Stimulated activated CD4-positive, alpha-beta T cell treated with anti-CD3 and anti-CD28 coated beads, Interleukin-4, amount 100 ng/mL, for 4 hours (primary cell): ENCODE data around the gene FZD2.
"Not testable (repeated sequence)": the region's sequence is repeated elsewhere in the genome, so short reads cannot be mapped to it uniquely, and the experiment has no call there.

ENCODE experiments used
- DNase-seq, 2 experiments: peaks; one replicate each; pipeline ENCODE4 v3.0.0-alpha.2; 2020

Gene FZD2

DNA sequence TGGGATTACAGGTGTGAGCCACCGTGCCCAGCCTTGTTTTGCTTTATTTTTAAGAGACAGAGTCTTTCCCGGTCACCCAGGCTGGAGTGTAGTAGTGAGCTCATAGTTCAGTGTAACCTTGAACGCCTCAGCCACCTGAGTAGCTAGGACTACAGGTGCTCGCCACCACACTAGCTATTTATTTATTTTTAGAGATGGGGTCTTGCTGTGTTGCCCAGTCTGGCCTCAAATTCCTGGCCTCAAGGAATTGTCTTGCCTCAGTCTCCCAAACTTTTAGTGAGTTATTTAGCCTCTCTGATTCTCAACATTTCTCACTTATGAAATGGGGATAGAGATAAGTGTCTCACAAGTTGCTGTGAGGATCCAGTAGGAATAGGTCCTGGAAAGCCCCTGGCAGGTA is 21.7 kb downstream of the FZD2 start:
- no peak for DNase-seq

DNA sequence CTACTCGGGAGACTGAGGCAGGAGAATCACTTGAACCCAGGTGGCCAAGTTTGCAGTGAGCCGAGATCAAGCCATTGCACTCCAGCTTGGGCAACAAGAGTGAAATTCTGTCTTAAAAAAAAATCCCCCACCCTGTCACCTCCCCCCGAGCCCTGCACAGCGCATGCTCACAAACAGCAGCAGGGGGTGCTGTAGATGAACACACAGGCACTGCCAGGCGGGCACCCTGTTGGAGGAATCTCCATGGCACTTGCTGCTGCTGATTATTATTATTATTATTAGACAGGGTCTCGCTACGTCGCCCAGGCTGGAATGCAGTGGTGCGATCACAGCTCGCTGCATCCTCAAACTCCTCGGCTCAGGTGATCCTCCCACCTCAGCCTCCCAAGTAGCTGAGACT is 24.6 kb downstream of the FZD2 start:
- DNase-seq = no peak

DNA sequence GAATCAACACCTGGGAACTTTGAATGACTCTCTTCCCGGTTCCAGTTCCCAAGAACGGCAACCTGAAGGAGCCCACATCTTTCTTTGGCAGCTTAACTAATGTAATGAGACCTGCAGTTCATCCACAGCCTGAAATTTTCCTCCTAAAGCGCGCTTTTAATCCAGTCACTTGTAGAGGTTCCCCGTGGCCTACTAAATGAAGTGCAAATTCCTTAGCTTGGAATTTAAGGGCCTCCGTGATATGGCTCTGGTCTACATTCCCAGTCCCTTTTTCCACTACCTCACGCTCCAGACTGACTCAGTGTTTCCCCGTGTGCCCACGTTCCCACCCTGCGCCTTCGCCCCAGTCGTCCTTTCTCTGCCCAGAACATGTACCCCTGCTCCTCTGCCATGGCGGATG is 27.2 kb downstream of the FZD2 start:
- no peak for DNase-seq

DNA sequence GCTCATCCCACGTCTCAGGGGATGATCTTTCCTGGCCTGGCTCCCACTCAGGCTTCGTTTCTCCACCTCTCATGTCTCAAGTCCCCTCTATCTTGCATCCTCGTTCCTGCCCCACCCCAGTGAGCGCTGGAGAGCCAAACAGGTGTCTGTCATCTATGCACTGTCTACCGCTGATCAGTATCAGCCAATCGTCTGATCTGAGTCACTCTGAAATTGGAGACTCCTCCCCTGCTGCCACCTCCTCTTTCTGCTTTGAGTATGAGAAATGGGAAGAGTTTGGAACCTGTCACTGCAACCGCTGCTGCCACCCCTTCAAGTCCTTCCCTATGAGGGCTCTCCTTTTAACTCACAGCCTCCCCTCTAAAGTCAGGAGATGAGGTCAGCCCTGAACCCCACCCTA is 28.0 kb downstream of the FZD2 start:
- no peak for DNase-seq

DNA sequence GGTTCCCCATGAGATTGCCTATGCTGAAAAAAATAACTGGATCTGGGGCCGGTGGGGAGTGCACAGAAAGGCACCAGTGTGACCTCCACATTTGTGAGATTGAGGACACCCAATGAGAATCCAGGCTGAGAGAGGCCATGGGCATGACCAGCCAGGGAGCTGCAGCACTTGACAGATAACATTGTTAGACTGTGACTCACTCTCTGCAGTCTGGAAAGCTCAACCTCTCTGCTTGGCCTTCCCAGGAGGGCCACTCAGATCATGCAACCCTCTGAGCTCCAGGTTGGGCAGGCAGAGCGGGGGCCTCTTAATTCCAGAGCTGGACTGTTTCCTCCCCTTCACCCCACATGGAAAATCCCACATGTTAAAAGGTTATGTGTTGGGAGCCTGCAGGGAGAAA is 30.1 kb downstream of the FZD2 start:
- DNase-seq = no peak

DNA sequence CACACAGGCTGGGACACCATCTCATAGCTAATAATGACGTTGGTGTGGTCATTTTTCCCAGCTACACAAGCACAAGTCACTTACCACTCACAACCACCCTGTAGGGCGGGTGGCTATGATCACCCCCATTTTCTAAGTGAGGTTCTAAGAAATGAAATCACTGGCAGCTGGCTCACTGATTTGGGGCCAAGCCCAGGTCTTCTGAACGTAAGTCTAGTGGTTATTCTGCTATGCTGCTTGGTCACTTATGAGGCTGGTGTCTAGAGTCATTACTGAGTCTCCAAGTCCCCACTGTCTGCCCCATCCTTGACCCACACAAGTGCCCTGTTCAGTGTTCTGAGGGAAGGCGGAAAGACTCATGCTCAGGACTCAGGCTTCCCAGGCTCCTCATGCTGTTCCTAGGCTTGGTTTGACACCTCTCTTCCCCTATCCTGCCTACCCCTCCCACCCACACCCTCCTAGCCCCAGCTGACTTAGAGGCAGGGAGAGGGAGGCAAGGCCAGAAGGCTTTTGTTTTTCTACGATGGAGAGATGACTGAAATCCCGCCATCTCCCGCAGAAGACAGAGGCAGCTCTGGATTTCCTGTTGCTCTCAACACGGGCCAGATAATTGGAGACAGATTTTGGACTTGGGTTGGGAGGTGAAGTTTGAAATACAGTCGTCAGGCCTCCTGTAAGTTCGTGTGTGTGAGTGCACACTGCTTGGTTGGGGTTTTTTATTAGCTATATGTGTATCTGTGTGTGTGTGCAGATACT is 32.2 kb downstream of the FZD2 start:
- no peak for DNase-seq

DNA sequence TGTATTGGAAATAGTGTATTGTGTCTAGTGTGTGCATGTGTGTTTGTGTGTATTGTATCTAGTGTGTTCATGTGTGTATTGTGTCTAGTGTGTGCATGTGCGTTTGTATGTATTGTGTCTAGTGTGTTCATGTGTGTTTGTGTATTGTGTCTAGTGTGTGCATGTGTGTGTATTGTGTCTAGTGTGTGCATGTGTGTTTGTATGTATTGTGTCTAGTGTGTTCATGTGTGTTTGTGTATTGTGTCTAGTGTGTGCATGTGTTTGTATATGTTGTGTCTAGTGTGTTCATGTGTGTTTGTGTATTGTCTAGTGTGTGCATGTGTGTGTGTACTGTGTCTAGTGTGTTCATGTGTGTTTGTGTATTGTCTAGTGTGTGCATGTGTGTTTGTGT is 32.8 kb downstream of the FZD2 start:
- DNase-seq = not testable (repeated sequence)

DNA sequence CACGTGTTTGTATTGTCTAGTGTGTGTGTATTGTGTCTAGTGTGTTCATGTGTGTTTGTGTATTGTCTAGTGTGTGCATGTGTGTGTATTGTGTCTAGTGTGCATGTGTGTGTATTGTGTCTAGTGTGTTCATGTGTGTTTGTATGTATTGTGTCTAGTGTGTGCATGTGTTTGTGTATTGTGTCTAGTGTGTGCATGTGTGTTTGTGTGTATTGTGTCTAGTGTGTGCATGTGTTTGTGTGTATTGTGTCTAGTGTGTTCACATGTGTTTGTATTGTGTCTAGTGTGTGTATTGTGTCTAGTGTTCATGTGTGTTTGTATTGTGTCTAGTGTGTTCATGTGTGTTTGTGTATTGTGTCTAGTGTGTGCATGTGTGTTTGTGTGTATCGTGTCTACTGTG is 33.5 kb downstream of the FZD2 start:
- not testable (repeated sequence) for DNase-seq

DNA sequence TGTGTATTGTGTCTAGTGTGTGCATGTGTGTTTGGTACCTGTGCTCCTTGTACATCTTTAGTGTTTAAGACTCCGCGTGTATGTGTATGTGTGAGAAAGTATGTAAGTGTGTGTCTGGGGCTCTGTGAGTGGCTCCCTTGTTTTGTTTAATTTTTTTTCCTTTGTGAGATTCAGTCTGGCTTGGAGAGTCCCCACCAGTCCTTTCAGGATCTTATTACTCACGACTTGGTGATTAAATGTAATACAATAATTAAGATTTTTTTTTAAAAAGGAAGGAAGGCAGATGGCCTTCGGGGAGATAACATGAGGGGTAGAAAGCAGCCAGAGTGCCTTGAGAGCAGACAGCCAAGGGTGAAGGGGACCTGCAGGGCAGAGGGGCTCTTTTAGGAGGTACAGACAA is 33.9 kb downstream of the FZD2 start:
- no peak for DNase-seq

DNA sequence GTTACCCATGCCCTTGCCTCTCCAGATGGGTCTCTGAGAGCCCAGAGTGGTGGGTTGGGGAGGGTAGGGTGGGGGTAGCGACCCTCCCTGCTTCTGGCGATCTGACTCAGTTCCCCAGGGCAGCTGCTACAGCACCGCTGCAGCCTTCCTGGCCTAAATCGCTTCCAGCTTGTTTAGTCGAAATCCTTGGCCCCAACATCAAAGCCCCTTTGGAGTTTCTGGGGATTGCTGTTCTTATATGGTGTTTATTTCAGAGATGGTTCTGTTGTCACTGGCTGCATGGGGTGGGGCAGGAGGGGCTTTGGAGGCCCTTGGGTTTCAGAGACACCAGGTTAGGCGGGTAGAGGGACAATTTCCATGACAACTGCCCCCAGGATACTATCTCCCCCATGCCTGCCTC is 35.9 kb downstream of the FZD2 start:
- DNase-seq = no peak

DNA sequence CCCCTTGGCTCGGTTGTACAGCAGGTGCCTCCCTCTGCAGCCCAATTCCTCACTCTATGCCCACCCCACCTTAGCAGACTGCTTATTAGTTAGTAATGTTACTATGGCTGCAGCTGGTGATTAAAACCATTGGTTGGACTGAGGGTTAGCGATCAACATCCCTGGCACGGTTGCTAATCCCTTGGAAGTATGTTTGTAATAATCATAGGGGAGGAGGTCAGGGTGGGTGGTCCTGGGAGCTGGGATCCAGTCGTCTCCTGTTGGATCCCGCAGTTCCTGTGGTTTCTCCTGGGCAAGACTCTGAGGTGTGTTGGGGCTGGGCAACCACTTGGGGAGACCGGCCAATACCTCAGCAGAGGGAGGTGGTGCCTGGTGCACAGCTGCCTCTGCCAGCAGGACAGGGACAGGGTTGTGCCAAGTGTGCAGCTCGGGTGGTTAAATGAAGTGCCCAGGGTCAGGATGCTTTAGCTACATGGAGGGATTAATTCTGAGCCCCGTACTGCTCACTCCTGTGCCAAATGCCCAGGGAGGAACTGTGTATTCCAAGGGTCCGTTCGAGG is 38.0 kb downstream of the FZD2 start:
- no peak for DNase-seq

DNA sequence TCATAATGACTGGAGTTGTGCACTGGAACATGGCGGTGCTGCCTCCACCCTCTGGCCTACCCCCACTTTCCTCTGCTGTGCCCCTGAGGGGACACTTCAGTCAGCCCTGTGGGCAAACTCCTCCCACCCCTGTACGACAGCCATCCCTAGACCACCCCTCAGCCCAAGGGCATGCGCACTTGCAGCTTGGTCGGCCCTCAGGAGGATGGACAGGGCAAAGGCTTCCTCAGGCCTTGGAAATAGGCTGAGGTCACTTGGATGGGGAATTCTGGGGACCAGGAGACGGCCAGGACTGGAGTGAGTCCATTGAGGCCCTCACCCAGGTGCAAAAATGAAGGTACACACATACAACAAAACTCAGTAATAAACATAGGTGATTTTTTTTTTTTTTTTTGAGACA is 41.0 kb downstream of the FZD2 start:
- DNase-seq = no peak

DNA sequence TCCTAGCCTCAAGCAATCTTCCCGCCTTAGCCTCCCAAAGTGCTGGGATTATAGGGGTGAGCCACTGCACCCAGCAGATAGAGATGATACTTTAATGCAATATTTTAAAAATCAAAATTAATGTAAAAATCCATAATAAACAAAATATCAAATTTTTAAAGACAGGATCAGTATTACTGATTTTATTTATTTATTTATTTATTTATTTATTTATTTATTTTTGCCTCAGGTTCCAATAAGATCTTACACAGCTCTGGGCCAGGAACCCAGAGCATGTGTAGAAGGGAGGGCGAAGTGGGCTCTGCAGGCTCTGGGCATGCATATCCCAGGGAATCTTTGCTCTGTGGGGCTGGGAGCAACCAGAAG is 41.6 kb downstream of the FZD2 start:
- DNase-seq = no peak

DNA sequence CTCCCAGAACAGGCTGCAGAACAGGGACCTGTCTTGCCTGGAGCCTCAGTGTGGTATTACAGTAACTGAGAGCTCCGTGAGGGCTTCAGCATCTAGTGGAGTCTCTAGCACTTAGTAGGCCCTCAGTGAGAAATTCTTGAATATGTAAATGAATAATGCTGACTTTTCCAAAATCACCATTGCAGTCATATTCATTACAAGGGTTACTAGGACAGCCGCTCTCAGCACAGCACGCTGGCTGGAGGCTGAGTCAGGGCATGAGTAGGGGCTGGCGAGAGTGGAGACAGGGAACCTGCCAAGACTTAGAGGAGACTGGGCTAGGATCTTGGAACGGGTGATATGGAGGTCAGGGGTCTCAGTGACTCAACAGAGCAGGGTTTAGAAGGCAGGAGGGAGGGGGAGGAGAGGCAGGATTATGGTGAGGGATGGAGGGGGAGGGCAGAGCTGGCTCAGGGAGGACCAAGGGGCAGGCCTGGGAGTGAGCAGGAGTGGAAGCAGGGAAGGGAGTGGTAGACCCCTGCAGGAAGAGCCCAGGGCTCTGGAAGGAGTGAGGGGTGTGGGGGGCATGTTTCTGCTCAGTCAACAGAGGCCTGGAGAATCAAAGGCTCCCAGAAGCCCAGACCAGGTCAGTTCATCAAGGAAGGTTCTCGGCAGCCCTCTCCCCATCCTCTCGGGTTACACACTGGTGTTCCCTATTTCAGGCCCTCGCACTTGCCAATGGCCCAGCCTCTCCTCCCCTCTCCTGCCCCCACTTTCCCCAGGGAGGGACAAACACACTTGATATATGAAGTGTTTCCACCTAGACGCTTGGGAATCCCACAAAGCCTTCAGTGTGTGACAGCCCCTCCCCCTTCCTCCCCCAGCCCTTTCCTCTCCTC is 42.3 kb downstream of the FZD2 start:
- DNase-seq = no peak

DNA sequence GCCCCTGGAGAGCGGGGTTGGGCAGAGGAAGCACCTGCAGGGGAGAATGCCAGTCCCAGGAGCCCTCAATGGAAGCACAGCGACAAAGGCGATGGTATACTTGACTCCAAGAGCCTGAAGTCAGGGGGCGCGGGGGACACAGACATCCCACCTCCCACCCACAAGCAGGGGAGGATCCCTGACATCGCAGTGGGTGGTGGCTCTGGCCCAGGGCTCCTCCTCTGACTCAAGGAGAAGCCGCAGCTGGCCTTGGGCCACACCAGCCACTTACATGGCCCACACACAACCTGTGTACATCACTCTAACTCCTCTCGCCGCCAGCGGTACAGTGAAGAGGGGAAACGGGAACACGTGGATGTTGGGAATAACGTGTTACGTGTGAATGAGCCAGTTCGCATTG is 44.3 kb downstream of the FZD2 start:
- no peak for DNase-seq

DNA sequence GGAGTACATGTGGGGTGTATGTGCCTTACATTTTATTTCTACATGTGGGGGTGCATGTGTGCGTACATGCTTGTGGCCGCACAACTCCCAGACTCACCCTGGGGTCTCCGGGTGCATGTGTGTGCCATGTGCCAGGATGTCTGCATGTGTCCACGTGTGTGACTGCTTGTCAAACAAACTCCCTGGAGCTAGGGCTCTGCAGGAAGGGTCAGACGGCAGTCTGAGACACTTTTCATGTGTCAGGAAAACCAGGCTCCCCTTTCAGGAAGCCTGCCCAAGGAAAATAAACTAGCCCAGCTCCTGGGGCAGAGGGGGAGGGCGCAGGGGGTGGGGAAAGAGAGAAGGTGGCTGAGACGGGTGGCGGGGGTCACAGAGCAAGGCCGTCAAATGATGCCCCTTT is 44.7 kb downstream of the FZD2 start:
- no peak for DNase-seq

DNA sequence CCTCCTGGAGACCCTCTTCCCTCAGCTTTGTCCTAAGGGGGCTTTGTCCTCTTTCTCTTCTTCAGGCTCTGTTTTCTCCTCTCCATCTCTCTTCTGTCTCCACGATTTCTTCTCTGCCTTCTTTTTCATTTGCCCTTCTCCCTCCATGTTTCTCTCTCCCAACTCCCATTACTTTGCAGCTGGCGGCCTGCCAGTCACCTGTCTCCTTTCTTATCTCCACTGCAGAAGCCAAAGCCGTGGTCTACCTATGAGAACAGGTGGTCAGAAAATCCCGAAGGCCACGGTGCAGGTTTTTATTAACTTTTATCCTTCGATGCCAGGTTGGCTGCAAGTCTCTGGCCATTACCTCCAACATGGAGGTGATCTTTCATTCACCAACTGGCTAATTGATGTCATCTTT is 45.1 kb downstream of the FZD2 start:
- no peak for DNase-seq

DNA sequence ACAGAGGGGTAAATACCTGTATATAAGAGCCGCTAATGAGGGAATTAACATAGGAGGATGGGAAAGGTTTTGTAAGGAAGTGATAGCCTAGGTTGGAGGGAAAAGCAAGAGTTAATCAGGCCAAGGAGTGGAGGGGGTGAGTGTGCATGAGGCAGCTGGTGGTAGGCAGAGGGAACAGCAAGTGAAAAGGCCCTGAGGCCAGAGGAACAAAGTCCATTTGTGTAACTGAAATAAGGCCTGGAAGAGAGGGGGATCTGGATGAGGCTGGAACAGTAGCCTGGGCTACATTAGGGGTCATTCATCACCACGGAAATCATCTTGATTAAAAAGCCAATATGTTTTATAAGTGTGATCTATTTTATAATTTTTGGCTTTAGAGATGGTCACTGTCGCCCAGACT is 45.7 kb downstream of the FZD2 start:
- DNase-seq = no peak

DNA sequence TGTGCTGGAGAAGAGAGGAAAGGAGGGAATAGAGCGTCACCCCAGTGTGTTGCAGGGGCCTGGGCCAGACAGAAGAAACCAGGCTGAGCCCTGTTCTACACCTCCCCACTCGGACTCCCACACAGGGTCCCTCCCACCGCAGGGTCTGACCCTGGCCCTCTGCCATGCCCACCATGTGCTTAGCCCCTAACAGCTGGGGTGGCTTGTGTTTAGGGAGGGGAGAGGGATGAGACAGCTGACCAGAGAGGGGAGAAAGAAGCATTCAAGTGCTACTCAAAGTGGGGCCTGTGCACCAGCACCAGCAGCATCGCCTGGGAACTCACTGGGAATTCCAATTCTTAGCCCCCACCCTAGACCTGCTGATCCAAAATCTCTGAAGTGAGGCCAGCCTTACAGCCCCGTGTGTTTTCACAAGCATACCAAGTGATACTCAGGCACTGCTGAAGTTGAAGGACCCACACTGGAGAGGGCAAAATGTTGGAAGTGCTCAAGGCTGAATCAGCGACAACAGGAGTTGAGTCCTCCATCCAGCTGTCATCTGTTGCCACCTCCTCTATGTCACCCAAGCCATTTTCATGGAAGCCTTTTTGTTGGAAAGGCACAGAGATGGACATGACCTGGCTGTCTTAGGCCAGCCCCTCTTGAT is 47.0 kb downstream of the FZD2 start:
- no peak for DNase-seq

DNA sequence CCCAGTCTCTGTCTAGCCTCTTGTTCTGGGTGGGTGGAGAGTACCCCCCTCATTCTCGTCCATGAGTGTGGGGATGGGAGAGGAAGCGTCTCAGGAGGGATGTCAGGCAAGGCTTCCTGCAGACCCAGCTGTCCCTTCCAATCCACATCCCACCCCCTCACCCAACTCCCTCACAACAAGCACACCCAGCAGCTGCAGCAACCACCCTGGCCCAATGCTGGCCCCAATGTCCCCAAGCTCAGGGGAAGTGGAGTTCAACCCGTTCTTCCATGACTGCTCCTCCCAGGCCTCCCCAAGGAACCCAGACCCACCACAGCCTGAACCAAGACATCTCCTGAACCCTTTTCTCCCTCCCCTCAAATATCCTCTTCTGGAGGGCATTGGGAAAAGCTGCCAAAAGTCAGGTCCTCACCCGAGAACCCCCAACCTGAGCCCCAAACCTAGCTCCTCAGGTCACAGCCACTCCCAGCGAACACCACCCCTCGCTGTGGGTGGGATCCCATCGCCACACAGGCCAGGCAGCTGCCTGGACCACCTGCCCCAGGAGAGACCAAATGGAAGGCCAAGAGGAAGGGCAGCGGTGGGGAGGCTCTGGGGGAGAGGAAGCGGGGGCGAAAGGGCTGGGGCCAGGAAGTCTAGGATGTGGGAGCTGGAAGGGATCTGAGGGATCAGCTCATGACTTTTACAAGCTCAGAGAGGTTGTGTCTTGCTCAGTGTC is 47.6 kb downstream of the FZD2 start:
- DNase-seq = no peak

DNA sequence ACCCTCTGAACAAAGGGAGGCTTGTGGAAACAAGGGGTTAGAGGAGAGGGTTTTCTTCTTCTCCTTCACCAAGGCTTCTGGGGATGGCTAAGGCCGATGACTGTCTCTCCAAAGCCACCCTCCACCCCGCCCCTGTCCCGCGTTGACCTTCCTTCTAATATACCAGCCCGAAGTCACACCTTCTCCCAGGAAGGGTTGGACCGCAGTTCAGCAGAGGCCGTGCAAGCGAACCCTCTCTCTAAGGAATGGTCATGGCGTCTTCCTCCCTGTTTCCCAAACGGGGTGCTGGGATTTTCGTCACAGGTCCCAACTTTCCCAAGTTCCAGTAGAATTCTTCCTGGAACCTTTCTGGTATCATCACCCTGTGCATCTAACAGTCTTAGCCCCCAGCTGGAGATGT is 49.4 kb downstream of the FZD2 start:
- DNase-seq = no peak

DNA sequence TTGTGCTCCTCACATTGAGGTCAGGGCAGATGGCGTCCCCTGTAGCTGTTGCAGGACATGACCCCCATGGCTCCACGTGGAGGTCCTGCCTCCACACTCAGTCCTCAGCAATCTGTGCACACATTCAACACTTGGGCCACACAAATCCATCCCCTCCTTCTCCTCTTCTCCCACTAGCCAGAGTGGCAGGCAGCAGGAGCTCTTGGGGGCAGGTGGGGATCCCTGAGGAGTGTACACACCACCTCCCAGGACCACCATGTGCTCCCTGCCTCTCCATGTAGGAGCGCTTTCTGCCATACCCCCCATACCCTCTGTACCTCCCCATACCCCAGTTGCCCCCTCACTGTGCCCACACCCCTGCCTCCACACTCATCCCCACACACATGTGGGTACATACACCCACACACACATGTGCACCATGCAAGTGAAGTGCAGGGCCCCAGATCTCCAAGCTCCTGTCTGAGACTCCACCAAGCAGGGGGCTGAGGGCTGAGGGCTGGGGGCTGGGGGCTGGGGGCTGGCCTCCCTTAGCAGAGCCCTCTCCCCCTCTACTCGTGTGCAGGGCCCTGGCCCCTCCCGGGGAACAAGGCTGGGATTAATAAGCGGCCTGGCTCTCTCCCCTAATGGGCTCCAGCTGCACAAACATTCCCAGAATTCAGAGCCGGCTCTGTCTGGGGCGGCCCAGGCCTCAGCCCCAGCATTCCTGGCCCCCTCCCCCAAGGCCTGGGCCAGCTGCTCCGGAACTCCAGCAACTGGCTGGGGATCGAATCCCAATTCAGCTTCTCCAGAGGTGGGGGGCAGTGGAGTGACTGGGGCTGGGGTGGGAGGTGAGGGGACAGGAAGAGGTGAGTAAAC is 50.8 kb downstream of the FZD2 start:
- no peak for DNase-seq
